Measurements from ENCODE around the gene SYT3. TPM values are rescaled to one million over a fixed set of nuclear protein-coding genes. Genes with fewer than 3 reads are reported as not detected.
A peak's percentile ranks its signal among the peaks of the same experiment; 100 is the strongest.

Gene SYT3
- total RNA-seq, 2 donors from 2014 or later: 3.0 to 4.4 TPM

- Histone ChIP-seq H3K4me1 (replicated peaks) (no peaks in the 10 kb centered on the region), H3K27me3 (replicated peaks; ENCODE audit: insufficient read depth) (peaks cover 10% of the 10 kb centered on the region), H3K9me3 (no peaks in the 10 kb centered on the region), H3K36me3 (no peaks in the 10 kb centered on the region), H3K27ac (no peak overlapping the region), H3K4me3 (no peak overlapping the region)
- DNase-seq (ENCODE audit: low spot score): no peak
- WGBS: 73% methylated on average over 49 of the region's 49 CpGs
- no peak for TF ChIP-seq POLR2AphosphoS5 (IDR thresholded peaks at IDR 0.05)
- no peak for TF ChIP-seq POLR2A (IDR thresholded peaks at IDR 0.05)
- intact Hi-C loops (cut with DNase I): no loop called here
Observed at GRCh38 chr19:50661766-50662650, 22.3 kb upstream of the SYT3 start.

GRCh38 chr19:50661023-50661422 is 21.3 kb upstream of the SYT3 start:
- no peak overlapping the region for H3K27ac ChIP-seq
- intact Hi-C loops (cut with DNase I): no loop called here
- no peaks in the 10 kb centered on the region for H3K27me3 ChIP-seq (replicated peaks; ENCODE audit: insufficient read depth)
- no peaks in the 10 kb centered on the region for H3K9me3 ChIP-seq
- no peaks in the 10 kb centered on the region for H3K4me1 ChIP-seq (replicated peaks)
- no peaks in the 10 kb centered on the region for H3K36me3 ChIP-seq
- no peak for TF ChIP-seq CTCF (IDR thresholded peaks at IDR 0.05)
- TF ChIP-seq POLR2AphosphoS5 (IDR thresholded peaks at IDR 0.05): no peak
- TF ChIP-seq POLR2A (IDR thresholded peaks at IDR 0.05): no peak
- no peak for DNase-seq (ENCODE audit: low spot score)
- WGBS: 70% methylated on average over 10 of the region's 10 CpGs
- no peak overlapping the region for H3K4me3 ChIP-seq

- Histone ChIP-seq H3K4me3 (no peak overlapping the region), H3K9me3 (no peaks in the 10 kb centered on the region), H3K27ac (no peak overlapping the region), H3K36me3 (no peaks in the 10 kb centered on the region), H3K27me3 (replicated peaks; ENCODE audit: insufficient read depth) (no peaks in the 10 kb centered on the region), H3K4me1 (replicated peaks) (no peaks in the 10 kb centered on the region)
- no peak for TF ChIP-seq CTCF (IDR thresholded peaks at IDR 0.05)
- TF ChIP-seq POLR2A (IDR thresholded peaks at IDR 0.05): no peak
- TF ChIP-seq POLR2AphosphoS5 (IDR thresholded peaks at IDR 0.05): no peak
- 29% methylated on average over 6 of the region's 6 CpGs for WGBS
- DNase-seq (ENCODE audit: low spot score): no peak
- intact Hi-C loops (cut with DNase I): no loop called here
Observed at GRCh38 chr19:50660088-50660366, 20.3 kb upstream of the SYT3 start.

GRCh38 chr19:50659318-50660087 is 19.8 kb upstream of the SYT3 start:
- TF ChIP-seq POLR2AphosphoS5 (IDR thresholded peaks at IDR 0.05) (no peak), POLR2A (IDR thresholded peaks at IDR 0.05) (no peak), CTCF (IDR thresholded peaks at IDR 0.05) (no peak)
- intact Hi-C loops (cut with DNase I): no loop called here
- Histone ChIP-seq H3K27ac (no peak overlapping the region), H3K4me3 (peak overlapping the region in 1 of 2 donors; percentile 36), H3K27me3 (replicated peaks; ENCODE audit: insufficient read depth) (no peaks in the 10 kb centered on the region), H3K4me1 (replicated peaks) (no peaks in the 10 kb centered on the region), H3K9me3 (no peaks in the 10 kb centered on the region), H3K36me3 (no peaks in the 10 kb centered on the region)
- 3% methylated on average over 34 of the region's 37 CpGs for WGBS
- no peak for DNase-seq (ENCODE audit: low spot score)

- WGBS: 4% methylated on average over 45 of the region's 67 CpGs
- DNase-seq (ENCODE audit: low spot score): peak; percentile 67
- intact Hi-C loops (cut with DNase I): no loop called here
- TF ChIP-seq CTCF (IDR thresholded peaks at IDR 0.05): peak in 1 of 4 experiments; percentile 39
- peak; percentile 38 for TF ChIP-seq POLR2A (IDR thresholded peaks at IDR 0.05)
- peak; percentile 45 for TF ChIP-seq POLR2AphosphoS5 (IDR thresholded peaks at IDR 0.05)
- H3K27me3 ChIP-seq (replicated peaks; ENCODE audit: insufficient read depth): no peaks in the 10 kb centered on the region
- H3K27ac ChIP-seq: peak overlapping the region; percentile 79 to 80
- no peaks in the 10 kb centered on the region for H3K9me3 ChIP-seq
- H3K36me3 ChIP-seq: no peaks in the 10 kb centered on the region
- H3K4me3 ChIP-seq: peak overlapping the region; percentile 28 to 36
- H3K4me1 ChIP-seq (replicated peaks): no peaks in the 10 kb centered on the region
Observed at GRCh38 chr19:50658441-50659317, 19.0 kb upstream of the SYT3 start.
